Mesothelial cell of epicardium (in vitro differentiated cells): ENCODE measurements around the gene NFKBIZ. TPM values are rescaled to one million over a fixed set of nuclear protein-coding genes. Genes with fewer than 3 reads are reported as not detected.

Experiments used
- DNase-seq, 2 experiments: peaks; one replicate each; pipeline ENCODE4 v3.0.0; 2021; ENCODE audit warnings: low spot score in 2 of 2; ENCODE audit not compliant: unreplicated experiment in 2 of 2
- H3K27ac Mint-ChIP-seq: 2 replicates; pipeline ENCODE4 v1.8.0; 2021; ENCODE audit warnings: mixed read lengths
- H3K27me3 Mint-ChIP-seq: 2 replicates; pipeline ENCODE4 v1.8.0; 2021; ENCODE audit warnings: low read depth, mixed read lengths
- H3K36me3 Mint-ChIP-seq: 2 replicates; pipeline ENCODE4 v1.8.0; 2021; ENCODE audit warnings: mixed read lengths
- H3K4me1 Mint-ChIP-seq: 2 replicates; pipeline ENCODE4 v1.8.0; 2021; ENCODE audit warnings: mixed read lengths
- H3K4me3 Mint-ChIP-seq: 2 replicates; pipeline ENCODE4 v1.8.0; 2021; ENCODE audit warnings: mild to moderate bottlenecking, moderate library complexity, mixed read lengths
- H3K9me3 Mint-ChIP-seq: 2 replicates; pipeline ENCODE4 v1.8.0; 2021; ENCODE audit warnings: mixed read lengths
- CTCF ChIP-seq: fragments of 200-600 bp; sonication (generic); IDR thresholded peaks from one replicate; pipeline ENCODE4 v1.5.0; 2021; ENCODE audit warnings: antibody characterized with exemption; ENCODE audit not compliant: unreplicated experiment
- total RNA-seq: library from RNA; stranded (reverse); gene quantifications from 3 replicates; pipeline ENCODE4 v1.2.1, GENCODE V29; 2021

Gene NFKBIZ
- total RNA-seq, 1 donor from 2014 or later, result 142 TPM

GRCh38 chr3:101873619-101874018 is 24.3 kb downstream of the NFKBIZ start:
- Mint-ChIP-seq H3K27me3 (no peaks in the 10 kb centered on the region), H3K4me1 (peaks cover 3% of the 10 kb centered on the region), H3K27ac (no peak overlapping the region), H3K9me3 (peaks cover 5% of the 10 kb centered on the region), H3K4me3 (no peak overlapping the region), H3K36me3 (no peaks in the 10 kb centered on the region)
- no peak for TF ChIP-seq CTCF
- DNase-seq, result no peak

GRCh38 chr3:101876142-101876541 is 26.8 kb downstream of the NFKBIZ start:
- Mint-ChIP-seq H3K27me3 (no peaks in the 10 kb centered on the region), H3K36me3 (no peaks in the 10 kb centered on the region), H3K27ac (no peak overlapping the region), H3K4me1 (no peaks in the 10 kb centered on the region), H3K9me3 (peaks cover 5% of the 10 kb centered on the region), H3K4me3 (no peak overlapping the region)
- no peak for TF ChIP-seq CTCF
- DNase-seq, result no peak

GRCh38 chr3:101878589-101878988 is 29.3 kb downstream of the NFKBIZ start:
- Mint-ChIP-seq H3K4me1 (no peaks in the 10 kb centered on the region), H3K27me3 (no peaks in the 10 kb centered on the region), H3K4me3 (no peak overlapping the region), H3K36me3 (no peaks in the 10 kb centered on the region), H3K27ac (no peak overlapping the region), H3K9me3 (no peaks in the 10 kb centered on the region)
- DNase-seq, result no peak
- TF ChIP-seq CTCF, result no peak

GRCh38 chr3:101879102-101879501 is 29.8 kb downstream of the NFKBIZ start:
- no peaks in the 10 kb centered on the region for H3K4me1 Mint-ChIP-seq
- H3K9me3 Mint-ChIP-seq, result no peaks in the 10 kb centered on the region
- TF ChIP-seq CTCF, result no peak
- H3K27me3 Mint-ChIP-seq, result no peaks in the 10 kb centered on the region
- no peak overlapping the region for H3K4me3 Mint-ChIP-seq
- no peaks in the 10 kb centered on the region for H3K36me3 Mint-ChIP-seq
- H3K27ac Mint-ChIP-seq, result no peak overlapping the region
- no peak for DNase-seq

GRCh38 chr3:101879623-101880284 is 30.4 kb downstream of the NFKBIZ start:
- H3K9me3 Mint-ChIP-seq, result peaks cover 2% of the 10 kb centered on the region

More at GRCh38 chr3:101879623-101880284, 30.4 kb downstream of the NFKBIZ start:
- Mint-ChIP-seq H3K27me3 (no peaks in the 10 kb centered on the region), H3K4me1 (no peaks in the 10 kb centered on the region), H3K27ac (no peak overlapping the region), H3K36me3 (no peaks in the 10 kb centered on the region), H3K4me3 (no peak overlapping the region)
- TF ChIP-seq CTCF, result no peak
- DNase-seq, result no peak
